OCI-LY7 (cell line): ENCODE measurements around the gene SEPTIN10. TPM values are rescaled to one million over a fixed set of nuclear protein-coding genes. Genes with fewer than 3 reads are reported as not detected.

Experiments
- BruUV-seq: library from RNA; stranded (reverse); fragments of 400-500 nt; replicated peaks from 2 replicates; lab custom pipeline; 2021; lab: Mats Ljungman, UMichigan
- CTCF ChIA-PET: fragments of 300-600 bp; sonication (Branson Sonifier 250); formaldehyde crosslinking; loops from one replicate; lab custom pipeline; 2022; ENCODE audit warnings: antibody characterized with exemption; ENCODE audit not compliant: unreplicated experiment; lab: Charles Lee
- POLR2A ChIA-PET: fragments of 300-600 bp; sonication (Branson Sonifier 250); formaldehyde crosslinking; loops from one replicate; lab custom pipeline; 2022; ENCODE audit warnings: antibody characterized with exemption; lab: Charles Lee
- DNase-seq: peaks from one replicate; pipeline ENCODE4 v3.0.0-alpha.2; 2015; ENCODE audit warnings: low spot score
- H2AFZ ChIP-seq: fragments of 200-600 bp; sonication (generic), shearing (Covaris generic); 2 replicates; pipeline ENCODE4 v1.6.1; 2014; ENCODE audit warnings: mild to moderate bottlenecking, antibody characterized with exemption, low read length, moderate library complexity
- H3K27ac ChIP-seq: fragments of 200-600 bp; sonication (generic); 2 replicates; pipeline ENCODE4 v1.5.1; 2014; ENCODE audit warnings: mixed run types, low read depth, mild to moderate bottlenecking, moderate library complexity, low read length, inconsistent platforms; ENCODE audit not compliant: poor library complexity, severe bottlenecking
- H3K36me3 ChIP-seq: fragments of 200-600 bp; sonication (generic); 2 replicates; pipeline ENCODE4 v1.6.1; 2014; ENCODE audit warnings: mild to moderate bottlenecking, antibody characterized with exemption, low read length, moderate library complexity, mixed read lengths; ENCODE audit not compliant: insufficient read depth
- H3K4me1 ChIP-seq: fragments of 200-600 bp; sonication (generic); 2 replicates; pipeline ENCODE4 v1.5.1; 2014; ENCODE audit warnings: mild to moderate bottlenecking, low read length; ENCODE audit not compliant: insufficient read depth, poor library complexity, severe bottlenecking
- H3K4me2 ChIP-seq: fragments of 200-600 bp; sonication (generic); 2 replicates; pipeline ENCODE4 v1.6.1; 2014; ENCODE audit warnings: mild to moderate bottlenecking, low read length
- H3K4me3 ChIP-seq: fragments of 200-600 bp; sonication (generic); 2 replicates; pipeline ENCODE4 v1.5.1; 2014; ENCODE audit warnings: mild to moderate bottlenecking, low read depth, low read length; ENCODE audit not compliant: poor library complexity, severe bottlenecking
- H3K79me2 ChIP-seq: fragments of 200-600 bp; sonication (generic); 2 replicates; pipeline ENCODE4 v1.6.1; 2016; ENCODE audit warnings: low read depth, mild to moderate bottlenecking, low read length, moderate library complexity, mixed read lengths; ENCODE audit not compliant: insufficient read depth
- H3K9me2 ChIP-seq: fragments of 200-600 bp; sonication (generic); 2 replicates; pipeline ENCODE4 v1.6.1; 2016; ENCODE audit warnings: mild to moderate bottlenecking, low read length, mixed read lengths; ENCODE audit not compliant: insufficient read depth
- H3K9me3 ChIP-seq: fragments of 200-600 bp; sonication (generic); 2 replicates; pipeline ENCODE4 v1.6.1; 2014; ENCODE audit warnings: mild to moderate bottlenecking, mixed run types, low read length, mixed read lengths
- H4K20me1 ChIP-seq: fragments of 200-600 bp; sonication (generic); 2 replicates; pipeline ENCODE4 v1.6.1; 2014; ENCODE audit warnings: mild to moderate bottlenecking, antibody characterized with exemption, low read length, moderate library complexity, mixed read lengths; ENCODE audit not compliant: insufficient read depth
- EZH2phosphoT487 ChIP-seq: fragments of 200-600 bp; sonication (generic); IDR thresholded peaks from 2 replicates; pipeline ENCODE4 v1.6.1; 2018; ENCODE audit warnings: low read depth, borderline replicate concordance, mild to moderate bottlenecking, mixed run types, antibody characterized with exemption, low read length, moderate library complexity, mixed read lengths
- intact Hi-C: fragments of 100-400 bp; cut with micrococcal nuclease; formaldehyde crosslinking; loops from one replicate; pipeline ENCODE4 v1.10.0; 2022; ENCODE audit not compliant: unreplicated experiment
- total RNA-seq, 2 experiments: library from RNA; depleted of rRNA in 1 of 2; stranded (reverse); fragments of >200 nt in 1 of 2; shearing (Covaris generic) in 1 of 2; gene quantifications; 2 replicates each; pipeline ENCODE4 v1.2.3, GENCODE V29; 2014 to 2022
- TF ChIP-seq, protein P1 (sequence below): fragments of 200-600 bp; sonication (generic); conservative IDR thresholded peaks from 2 replicates; pipeline ENCODE4 v1.5.1; 2014; ENCODE audit warnings: mild to moderate bottlenecking, antibody characterized with exemption, low read length, moderate library complexity, mixed read lengths

Gene SEPTIN10
- total RNA-seq, 2 experiments from 2014 or later, result not detected

DNA sequence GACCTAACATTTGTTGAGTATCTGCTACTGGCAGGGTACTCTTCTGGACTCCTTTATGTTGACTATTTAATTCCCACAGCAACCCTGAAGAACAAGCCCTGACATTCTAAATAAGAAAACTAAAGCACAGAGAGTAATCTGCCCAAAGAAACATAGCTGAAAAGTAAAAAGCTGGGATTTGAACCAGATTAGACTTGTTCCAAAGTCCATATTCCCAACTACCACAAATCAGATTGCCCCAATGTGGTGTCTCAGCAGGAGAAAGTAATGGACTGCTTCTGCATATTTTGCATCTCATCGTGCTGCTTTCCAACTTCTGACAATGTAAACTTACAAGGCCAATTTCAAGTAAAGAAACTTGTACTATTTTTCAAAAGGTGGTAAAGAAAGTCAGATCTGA, 56.5 kb downstream of the SEPTIN10 start:
- Histone ChIP-seq H3K9me3 (no peaks in the 10 kb centered on the region), H4K20me1 (no peaks in the 10 kb centered on the region), H3K4me1 (no peaks in the 10 kb centered on the region), H3K4me3 (no peak overlapping the region), H3K9me2 (no peaks in the 10 kb centered on the region), H2AFZ (no peak overlapping the region), H3K27ac (no peak overlapping the region), H3K79me2 (no peaks in the 10 kb centered on the region), H3K4me2 (no peak overlapping the region), H3K36me3 (no peaks in the 10 kb centered on the region)
- CTCF ChIA-PET, result no interaction called here
- POLR2A ChIA-PET, result no interaction called here
- BruUV-seq, result no TSS peak
- intact Hi-C loops, result no loop called here
- TF ChIP-seq EZH2phosphoT487, result no peak
- TF ChIP-seq, protein P1, sequence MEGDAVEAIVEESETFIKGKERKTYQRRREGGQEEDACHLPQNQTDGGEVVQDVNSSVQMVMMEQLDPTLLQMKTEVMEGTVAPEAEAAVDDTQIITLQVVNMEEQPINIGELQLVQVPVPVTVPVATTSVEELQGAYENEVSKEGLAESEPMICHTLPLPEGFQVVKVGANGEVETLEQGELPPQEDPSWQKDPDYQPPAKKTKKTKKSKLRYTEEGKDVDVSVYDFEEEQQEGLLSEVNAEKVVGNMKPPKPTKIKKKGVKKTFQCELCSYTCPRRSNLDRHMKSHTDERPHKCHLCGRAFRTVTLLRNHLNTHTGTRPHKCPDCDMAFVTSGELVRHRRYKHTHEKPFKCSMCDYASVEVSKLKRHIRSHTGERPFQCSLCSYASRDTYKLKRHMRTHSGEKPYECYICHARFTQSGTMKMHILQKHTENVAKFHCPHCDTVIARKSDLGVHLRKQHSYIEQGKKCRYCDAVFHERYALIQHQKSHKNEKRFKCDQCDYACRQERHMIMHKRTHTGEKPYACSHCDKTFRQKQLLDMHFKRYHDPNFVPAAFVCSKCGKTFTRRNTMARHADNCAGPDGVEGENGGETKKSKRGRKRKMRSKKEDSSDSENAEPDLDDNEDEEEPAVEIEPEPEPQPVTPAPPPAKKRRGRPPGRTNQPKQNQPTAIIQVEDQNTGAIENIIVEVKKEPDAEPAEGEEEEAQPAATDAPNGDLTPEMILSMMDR, result no peak
- no peak for DNase-seq

DNA sequence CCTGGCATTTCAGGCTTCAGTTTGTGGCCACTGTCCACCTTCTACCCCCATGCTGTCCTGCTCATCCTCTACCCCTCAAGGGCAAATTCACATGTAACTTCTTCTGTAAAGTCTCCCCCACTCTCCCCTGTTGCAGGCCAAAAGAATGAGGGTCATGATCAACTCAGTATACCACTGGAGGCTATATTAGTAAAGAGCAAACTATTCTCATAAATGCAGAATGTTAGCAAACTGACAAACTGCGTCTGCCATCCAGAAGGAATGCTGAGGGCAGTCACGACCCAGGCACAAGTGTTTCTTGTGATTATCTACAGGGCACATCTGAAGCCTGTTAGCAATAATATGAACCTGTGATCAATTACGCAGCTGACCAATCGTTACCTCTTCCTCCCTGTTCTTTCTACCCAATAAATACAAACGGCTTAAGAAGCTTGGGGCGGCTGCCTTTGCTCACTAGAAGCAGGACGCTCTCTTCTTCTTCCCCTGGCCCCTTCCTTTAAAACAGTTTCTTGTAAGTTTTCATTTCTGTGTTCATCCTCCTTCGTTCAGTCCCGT, 58.3 kb downstream of the SEPTIN10 start:
- Histone ChIP-seq H3K27ac (no peak overlapping the region), H2AFZ (no peak overlapping the region), H3K4me1 (no peaks in the 10 kb centered on the region), H3K9me2 (no peaks in the 10 kb centered on the region), H3K79me2 (no peaks in the 10 kb centered on the region), H4K20me1 (no peaks in the 10 kb centered on the region), H3K4me3 (no peak overlapping the region), H3K9me3 (no peaks in the 10 kb centered on the region), H3K4me2 (no peak overlapping the region), H3K36me3 (no peaks in the 10 kb centered on the region)
- ChIA-PET POLR2A (no interaction called here), CTCF (no interaction called here)
- TF ChIP-seq, protein P1, result no peak
- no peak for TF ChIP-seq EZH2phosphoT487
- BruUV-seq, result no TSS peak
- DNase-seq, result no peak
- intact Hi-C loops, result no loop called here

DNA sequence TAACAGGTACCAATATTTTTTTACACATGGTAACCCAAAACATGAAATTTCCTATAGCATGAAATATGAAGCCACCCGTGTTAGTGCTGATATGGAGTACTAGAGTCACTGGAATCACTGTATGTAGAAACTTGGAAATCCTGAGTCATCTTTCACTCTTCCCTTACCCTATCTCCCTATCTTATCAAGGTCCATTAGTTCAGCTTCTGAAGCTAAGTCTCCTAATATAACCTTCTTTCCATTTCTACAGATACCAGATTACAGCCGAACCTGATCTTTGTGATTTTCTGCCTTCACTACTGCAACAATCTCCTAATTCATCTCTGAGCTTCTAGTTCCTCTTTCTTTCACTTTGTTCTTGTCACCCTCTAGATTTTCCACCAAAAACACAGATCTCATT, 59.0 kb downstream of the SEPTIN10 start:
- POLR2A ChIA-PET, result no interaction called here
- no peaks in the 10 kb centered on the region for H3K36me3 ChIP-seq
- no peaks in the 10 kb centered on the region for H4K20me1 ChIP-seq
- no peaks in the 10 kb centered on the region for H3K9me2 ChIP-seq
- intact Hi-C loops, result no loop called here
- no peak overlapping the region for H3K4me2 ChIP-seq
- no peak for TF ChIP-seq EZH2phosphoT487
- H3K9me3 ChIP-seq, result no peaks in the 10 kb centered on the region
- H3K27ac ChIP-seq, result no peak overlapping the region
- no peak for DNase-seq
- CTCF ChIA-PET, result no interaction called here
- BruUV-seq, result no TSS peak
- H3K4me3 ChIP-seq, result no peak overlapping the region
- no peak overlapping the region for H2AFZ ChIP-seq
- H3K4me1 ChIP-seq, result no peaks in the 10 kb centered on the region
- no peaks in the 10 kb centered on the region for H3K79me2 ChIP-seq
